ENCODE results near the gene TXNDC11. TPM values are rescaled to one million over a fixed set of nuclear protein-coding genes. Genes with fewer than 3 reads are reported as not detected.
A peak's percentile ranks its signal among the peaks of the same experiment; 100 is the strongest.

The TXNDC11 gene
- total and polyA plus RNA-seq, 9 of the 15 experiments (the other 6 are each of a cell fraction or from before 2014, with no cell fraction given), result 0.66 to 32.6 (median 26.2) TPM

GRCh38 chr16:11705311-11706025 lies 37.2 kb downstream of the TXNDC11 start:
- H3K4me1 ChIP-seq (replicated peaks in 1 of 2; ENCODE audit: control insufficient read depth in 2 of 2, insufficient read depth in 2 of 2, low read length in 2 of 2), result peaks cover 5 to 12% of the 10 kb centered on the region in 2 experiments; a peak in 4 of 5 replicates
- H4K20me1 ChIP-seq (replicated peaks; ENCODE audit: control insufficient read depth, insufficient read depth, low read length), result 0 out of 2 replicates have a peak, but pooled peaks cover 8% of the 10 kb centered on the region
- WGBS (ENCODE audit: insufficient coverage, low coverage, missing lambda C conversion rate), result 30% methylated on average over 6 of the region's 6 CpGs
- no peak overlapping the region for H3K9ac ChIP-seq (ENCODE audit: insufficient read depth in 1 of 2, low read depth in 2 of 2, low read length in 2 of 2)
- no peaks in the 10 kb centered on the region for H3K27me3 ChIP-seq (ENCODE audit: control insufficient read depth in 2 of 2, insufficient read depth in 2 of 2, low read length in 2 of 2)
- H3K27ac ChIP-seq (ENCODE audit: extremely low read depth, low read depth, low read length), result no peak overlapping the region
- in situ Hi-C loops (cut with MboI) (no loop called here), intact Hi-C loops (cut with micrococcal nuclease) (no loop called here)
- H3K4me3 ChIP-seq, result no peak overlapping the region
- H3K36me3 ChIP-seq (ENCODE audit: control insufficient read depth, insufficient read depth, low read length), result peaks cover 50% of the 10 kb centered on the region; the same call in 2 of the 3 replicates
- H3K4me2 ChIP-seq (ENCODE audit: insufficient read depth, low read length), result no peak overlapping the region
- BruUV-seq (replicated peaks), result no TSS peak
- H3K9me1 ChIP-seq (ENCODE audit: control insufficient read depth, insufficient read depth, low read length), result peaks cover 3% of the 10 kb centered on the region
- POLR2A ChIA-PET, result interaction anchor here (1.0 to 2.0 kb wide), 4 partner anchors 9 to 36 kb away, joined by 3 to 7 read pairs (median 4); no protein-coding TSS in a partner anchor
- H3K9me3 ChIP-seq (replicated peaks; ENCODE audit: control insufficient read depth, insufficient read depth, low read depth, low read length), result no peaks in the 10 kb centered on the region
- FAIRE-seq, result no peak
- TF ChIP-seq POLR2G (IDR thresholded peaks at IDR 0.05; ENCODE audit: low read depth, low read length) (no peak), ZNF518B (CRISPR knock-in tag; IDR thresholded peaks at IDR 0.05) (no peak), BHLHE40 (IDR thresholded peaks at IDR 0.05; ENCODE audit: low read length) (peak; percentile 65), PTRF (tag; IDR thresholded peaks at IDR 0.05) (no peak), TSC22D4 (tag; IDR thresholded peaks at IDR 0.05) (no peak), ZBTB49 (CRISPR knock-in tag; IDR thresholded peaks at IDR 0.05; ENCODE audit: borderline replicate concordance) (no peak), NFE2 (IDR thresholded peaks at IDR 0.05; ENCODE audit: low read depth) (peak; percentile 36; the same call in 1 of the 2 replicates), NBN (IDR thresholded peaks at IDR 0.05; ENCODE audit: low read depth) (no peak), SIN3B (IDR thresholded peaks at IDR 0.05; ENCODE audit: low read depth) (no peak), FOSL1 (tag; conservative IDR thresholded peaks at IDR 0.05) (0 out of 2 replicates have a peak, but pooled peaks have one; percentile 16), SMARCA4 (IDR thresholded peaks at IDR 0.05) (0 out of 2 replicates have a peak, but pooled peaks have one; percentile 31), FOXA3 (CRISPR knock-in tag; conservative IDR thresholded peaks at IDR 0.05 in 1 of 2, IDR thresholded peaks at IDR 0.05 in 1 of 2) (no peak), HDAC8 (tag; IDR thresholded peaks at IDR 0.05) (no peak)
- peaks cover 10% of the 10 kb centered on the region; the same call in 1 of the 3 replicates for H3K79me2 ChIP-seq (ENCODE audit: control insufficient read depth, insufficient read depth, low read length)
- H2AFZ ChIP-seq (ENCODE audit: low read depth, low read length), result no peak overlapping the region
- CTCF ChIA-PET (ENCODE audit: low intra/inter-chr PET ratio), result interaction anchor here (0.5 kb wide), 1 partner anchor 21 kb away, joined by 4 read pairs; no protein-coding TSS in a partner anchor
- peak; percentile 38; the same call in 1 of the 3 replicates for ATAC-seq
- DNase-seq (ENCODE audit: extremely low read depth in 1 of 4, low spot score in 3 of 4), result peak in 2 of 4 experiments; percentile 16 to 22
